Measurements from ENCODE around the gene MACROD1.

Gene MACROD1

GRCh38 chr11:64134963-64135362, 30.9 kb downstream of the MACROD1 start:
- FAIRE-seq (no peak), DNase-seq (ENCODE audit: extremely low spot score, insufficient read length, low read depth) (no peak)

- DNase-seq (ENCODE audit: extremely low spot score, insufficient read length, low read depth) (no peak), FAIRE-seq (no peak)
Observed at GRCh38 chr11:64132982-64133705, 32.8 kb downstream of the MACROD1 start.

- FAIRE-seq (no peak), DNase-seq (ENCODE audit: extremely low spot score, insufficient read length, low read depth) (no peak)
Observed at GRCh38 chr11:64132191-64132771, 33.6 kb downstream of the MACROD1 start.

GRCh38 chr11:64131683-64132190, 34.2 kb downstream of the MACROD1 start:
- DNase-seq (ENCODE audit: extremely low spot score, insufficient read length, low read depth) (no peak), FAIRE-seq (no peak)

- no peak for DNase-seq (ENCODE audit: extremely low spot score, insufficient read length, low read depth)
- FAIRE-seq: no peak
Observed at GRCh38 chr11:64130618-64131017, 35.3 kb downstream of the MACROD1 start.

GRCh38 chr11:64129403-64129802, 36.5 kb downstream of the MACROD1 start:
- no peak for FAIRE-seq
- no peak for DNase-seq (ENCODE audit: extremely low spot score, insufficient read length, low read depth)

- DNase-seq (ENCODE audit: extremely low spot score, insufficient read length, low read depth): no peak
- FAIRE-seq: no peak
Observed at GRCh38 chr11:64128255-64129006, 37.5 kb downstream of the MACROD1 start.

- DNase-seq (ENCODE audit: extremely low spot score, insufficient read length, low read depth) (no peak), FAIRE-seq (no peak)
Observed at GRCh38 chr11:64127267-64128072, 38.4 kb downstream of the MACROD1 start.

- no peak for DNase-seq (ENCODE audit: extremely low spot score, insufficient read length, low read depth)
Observed at GRCh38 chr11:64126796-64127195, 39.1 kb downstream of the MACROD1 start.

GRCh38 chr11:64126371-64126770, 39.5 kb downstream of the MACROD1 start:
- DNase-seq (ENCODE audit: extremely low spot score, insufficient read length, low read depth) (no peak), FAIRE-seq (no peak)

More at GRCh38 chr11:64126796-64127195, 39.1 kb downstream of the MACROD1 start:
- no peak for FAIRE-seq

- FAIRE-seq (no peak), DNase-seq (ENCODE audit: extremely low spot score, insufficient read length, low read depth) (no peak)
Observed at GRCh38 chr11:64125676-64126075, 40.2 kb downstream of the MACROD1 start.

- DNase-seq (ENCODE audit: extremely low spot score, insufficient read length, low read depth): no peak
- no peak for FAIRE-seq
Observed at GRCh38 chr11:64124147-64124546, 41.8 kb downstream of the MACROD1 start.

- DNase-seq (ENCODE audit: extremely low spot score, insufficient read length, low read depth) (no peak), FAIRE-seq (no peak)
Observed at GRCh38 chr11:64123679-64124078, 42.2 kb downstream of the MACROD1 start.

- no peak for DNase-seq (ENCODE audit: extremely low spot score, insufficient read length, low read depth)
- no peak for FAIRE-seq
Observed at GRCh38 chr11:64122411-64123410, 43.2 kb downstream of the MACROD1 start.

GRCh38 chr11:64121663-64122410, 44.1 kb downstream of the MACROD1 start:
- FAIRE-seq: no peak
- DNase-seq (ENCODE audit: extremely low spot score, insufficient read length, low read depth): no peak

- FAIRE-seq: no peak
- DNase-seq (ENCODE audit: extremely low spot score, insufficient read length, low read depth): no peak
Observed at GRCh38 chr11:64120951-64121569, 44.9 kb downstream of the MACROD1 start.

GRCh38 chr11:64119700-64120099, 46.2 kb downstream of the MACROD1 start:
- DNase-seq (ENCODE audit: extremely low spot score, insufficient read length, low read depth): no peak
- no peak for FAIRE-seq

All from GM18507 (cell line).